HepG2 (cell line): ENCODE data around the gene SLC43A1. TPM values are rescaled to one million over a fixed set of nuclear protein-coding genes. Genes with fewer than 3 reads are reported as not detected.

Source experiments
- ATM ChIP-seq: fragments of 450-650 bp; IDR thresholded peaks from 2 replicates; pipeline ENCODE4 v1.7.1; 2017; ENCODE audit warnings: mild to moderate bottlenecking, borderline replicate concordance
- HMGA1 ChIP-seq: sonication (generic); formaldehyde crosslinking; conservative IDR thresholded peaks from 2 replicates; pipeline ENCODE4 v1.4.0; 2020; ENCODE audit warnings: missing genetic modification reagents
- ISL2 ChIP-seq: sonication (generic); formaldehyde crosslinking; IDR thresholded peaks from 2 replicates; pipeline ENCODE4 v1.5.0; 2020; ENCODE audit warnings: missing genetic modification reagents
- NCOA1 ChIP-seq: sonication (generic); formaldehyde crosslinking; IDR thresholded peaks from 2 replicates; pipeline ENCODE4 v1.9.0; 2021; ENCODE audit warnings: missing genetic modification reagents
- PITX1 ChIP-seq: sonication (generic); formaldehyde crosslinking; IDR thresholded peaks from 2 replicates; pipeline ENCODE4 v1.5.1; 2020; ENCODE audit warnings: mild to moderate bottlenecking, missing genetic modification reagents
- POLR2G ChIP-seq: fragments of 200-400 bp; formaldehyde crosslinking; IDR thresholded peaks from 2 replicates; pipeline ENCODE4 v1.6.1; 2018; ENCODE audit warnings: mild to moderate bottlenecking, low read depth, low read length, moderate library complexity
- RBM39 ChIP-seq: fragments of 200-400 bp; formaldehyde crosslinking; IDR thresholded peaks from one replicate; pipeline ENCODE4 v1.6.1; 2018; ENCODE audit warnings: antibody characterized with exemption, mild to moderate bottlenecking, low read depth, low read length; ENCODE audit not compliant: poor library complexity, severe bottlenecking
- RCOR2 ChIP-seq: IDR thresholded peaks from 2 replicates; pipeline ENCODE4 v1.6.1; 2016; ENCODE audit warnings: missing biosample characterization, missing genetic modification reagents
- RNF2 ChIP-seq: fragments of 450-650 bp; conservative IDR thresholded peaks from 2 replicates; pipeline ENCODE4 v1.6.1; 2016; ENCODE audit warnings: low read depth
- SIX4 ChIP-seq: sonication (generic); formaldehyde crosslinking; IDR thresholded peaks from 2 replicates; pipeline ENCODE4 v1.4.0; 2020; ENCODE audit warnings: missing genetic modification reagents
- TP53 ChIP-seq: sonication (generic); formaldehyde crosslinking; conservative IDR thresholded peaks from 2 replicates; pipeline ENCODE4 v1.4.0; 2020; ENCODE audit warnings: missing genetic modification reagents
- ZNF224 ChIP-seq: sonication (generic); formaldehyde crosslinking; IDR thresholded peaks from 2 replicates; pipeline ENCODE4 v1.5.0; 2020; ENCODE audit warnings: mild to moderate bottlenecking, missing genetic modification reagents
- ZNF558 ChIP-seq: sonication (generic); formaldehyde crosslinking; IDR thresholded peaks from 2 replicates; pipeline ENCODE4 v1.9.0; 2022; ENCODE audit warnings: mild to moderate bottlenecking, missing genetic modification reagents, borderline replicate concordance
- ZNF672 ChIP-seq: sonication (generic); formaldehyde crosslinking; IDR thresholded peaks from 2 replicates; pipeline ENCODE4 v1.8.1; 2022; ENCODE audit warnings: missing genetic modification reagents
- ZNF713 ChIP-seq: sonication (generic); formaldehyde crosslinking; IDR thresholded peaks from 2 replicates; pipeline ENCODE4 v1.4.0; 2020; ENCODE audit warnings: mild to moderate bottlenecking, missing genetic modification reagents
- ZNF761 ChIP-seq: sonication (generic); formaldehyde crosslinking; conservative IDR thresholded peaks from 2 replicates; pipeline ENCODE4 v1.4.0; 2020; ENCODE audit warnings: mild to moderate bottlenecking, missing genetic modification reagents
- polyA plus RNA-seq, 8 experiments: library from polyadenylated mRNA; depleted of rRNA in 3 of 8; stranded (reverse) in 7 of 8; unstranded in 1 of 8; fragments of >200 nt; fragmentation: Illumina TruSeq in 4 of 8; extraction: Trizol in 4 of 8; gene quantifications; 2 replicates each; pipeline versions ENCODE4 v1.2.1 to v1.2.3, GENCODE V29; 2011 to 2016; ENCODE audit warnings: low read depth in 4 of 8, missing spikeins in 1 of 8, mixed read lengths in 1 of 8; ENCODE audit not compliant: insufficient read depth in 1 of 8
- total RNA-seq, 5 experiments: library from RNA; depleted of rRNA; stranded (reverse); fragments of >200 nt; fragmentation: Illumina TruSeq; extraction: Trizol; gene quantifications; 2 replicates each; pipeline ENCODE4 v1.2.3, GENCODE V29; 2016; ENCODE audit warnings: low read depth in 1 of 5
- TF ChIP-seq, protein P1 (sequence below): sonication (generic); formaldehyde crosslinking; IDR thresholded peaks from 2 replicates; pipeline ENCODE4 v1.8.1; 2023; ENCODE audit warnings: missing genetic modification reagents, mild to moderate bottlenecking, borderline replicate concordance
- TF ChIP-seq, protein P2 (sequence below): sonication (generic); formaldehyde crosslinking; IDR thresholded peaks from 2 replicates; pipeline ENCODE4 v1.4.0; 2020; ENCODE audit warnings: mild to moderate bottlenecking, missing genetic modification reagents, borderline replicate concordance
- TF ChIP-seq, protein P3 (sequence below): sonication (generic); formaldehyde crosslinking; IDR thresholded peaks from 2 replicates; pipeline ENCODE4 v1.8.1; 2023; ENCODE audit warnings: mild to moderate bottlenecking, missing genetic modification reagents
- TF ChIP-seq, protein P4 (sequence below): IDR thresholded peaks from 2 replicates; pipeline ENCODE4 v1.6.1; 2016; ENCODE audit warnings: mild to moderate bottlenecking, missing biosample characterization, missing genetic modification reagents
- TF ChIP-seq, protein P5 (sequence below): sonication (generic); formaldehyde crosslinking; IDR thresholded peaks from 2 replicates; pipeline ENCODE4 v1.5.1; 2020; ENCODE audit warnings: missing genetic modification reagents, mild to moderate bottlenecking, borderline replicate concordance
- TF ChIP-seq, protein P6 (sequence below): sonication (generic); formaldehyde crosslinking; IDR thresholded peaks from 2 replicates; pipeline ENCODE4 v1.8.0; 2022; ENCODE audit warnings: low read depth, missing genetic modification reagents
- TF ChIP-seq, protein P7 (sequence below): sonication (generic); formaldehyde crosslinking; IDR thresholded peaks from 2 replicates; pipeline ENCODE4 v1.8.1; 2023; ENCODE audit warnings: mild to moderate bottlenecking, missing genetic modification reagents

Gene SLC43A1
- total and polyA plus RNA-seq, 2 of the 13 experiments (the other 11 are each of a cell fraction or from before 2014, with no cell fraction given) = 72.3 to 87.6 TPM

DNA sequence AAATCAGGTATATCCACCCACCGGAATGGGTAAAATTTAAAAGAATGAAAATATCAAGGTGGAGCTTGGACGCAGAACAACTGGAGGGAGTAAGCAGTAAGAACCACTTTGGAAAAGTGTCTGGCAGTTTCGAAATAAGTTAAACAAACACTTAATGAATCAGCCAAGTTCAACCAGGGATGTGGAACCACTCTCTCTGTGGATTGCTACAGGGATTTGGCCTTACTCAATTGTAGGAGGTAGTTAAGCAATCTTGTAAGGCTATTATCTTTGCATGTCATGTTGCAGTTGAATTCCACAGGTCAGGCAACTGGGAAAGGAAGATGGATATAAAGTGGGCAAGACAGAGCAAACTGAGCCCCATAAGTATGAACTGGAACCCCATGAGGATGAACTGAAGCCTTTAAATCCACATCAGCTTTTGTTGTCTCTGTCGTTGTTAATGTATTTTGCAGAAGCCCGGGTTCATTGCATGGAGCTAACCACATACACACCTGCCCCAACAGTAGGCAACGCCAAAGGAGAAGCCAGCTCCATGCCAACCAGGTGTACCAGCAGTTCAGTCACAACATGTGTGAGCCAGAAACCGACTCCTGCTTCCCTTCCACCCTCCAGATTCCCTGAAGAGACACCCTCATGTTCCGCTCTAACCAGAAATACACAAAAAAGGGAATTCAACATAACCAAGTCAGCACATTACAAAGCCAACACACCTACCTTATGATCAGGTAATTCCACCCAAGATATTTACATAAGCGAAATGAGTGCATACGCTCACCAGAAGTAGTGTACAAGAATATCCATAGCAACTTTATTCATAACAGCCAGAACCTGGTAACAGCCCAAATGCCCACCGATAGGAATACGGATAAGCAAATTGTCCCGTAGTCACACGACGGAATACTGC is 80.6 kb downstream of the SLC43A1 start (continued):
- TF ChIP-seq RBM39 (no peak), ZNF224 (no peak), ZNF761 (no peak), ATM (no peak), RNF2 (no peak), SIX4 (CRISPR knock-in tag) (no peak), PITX1 (peak; percentile 91), ZNF672 (CRISPR knock-in tag) (no peak), POLR2G (no peak), HMGA1 (CRISPR knock-in tag) (no peak), ZNF713 (CRISPR knock-in tag) (no peak), ISL2 (CRISPR knock-in tag) (peak; percentile 89), ZNF558 (CRISPR knock-in tag) (no peak), TP53 (CRISPR knock-in tag) (no peak), NCOA1 (CRISPR knock-in tag) (peak; percentile 56; the same call in 1 of the 2 replicates), RCOR2 (CRISPR knock-in tag) (peak; percentile 92)
- TF ChIP-seq, protein P1, sequence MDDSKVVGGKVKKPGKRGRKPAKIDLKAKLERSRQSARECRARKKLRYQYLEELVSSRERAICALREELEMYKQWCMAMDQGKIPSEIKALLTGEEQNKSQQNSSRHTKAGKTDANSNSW (CRISPR knock-in tag) = no peak
- TF ChIP-seq, protein P2, sequence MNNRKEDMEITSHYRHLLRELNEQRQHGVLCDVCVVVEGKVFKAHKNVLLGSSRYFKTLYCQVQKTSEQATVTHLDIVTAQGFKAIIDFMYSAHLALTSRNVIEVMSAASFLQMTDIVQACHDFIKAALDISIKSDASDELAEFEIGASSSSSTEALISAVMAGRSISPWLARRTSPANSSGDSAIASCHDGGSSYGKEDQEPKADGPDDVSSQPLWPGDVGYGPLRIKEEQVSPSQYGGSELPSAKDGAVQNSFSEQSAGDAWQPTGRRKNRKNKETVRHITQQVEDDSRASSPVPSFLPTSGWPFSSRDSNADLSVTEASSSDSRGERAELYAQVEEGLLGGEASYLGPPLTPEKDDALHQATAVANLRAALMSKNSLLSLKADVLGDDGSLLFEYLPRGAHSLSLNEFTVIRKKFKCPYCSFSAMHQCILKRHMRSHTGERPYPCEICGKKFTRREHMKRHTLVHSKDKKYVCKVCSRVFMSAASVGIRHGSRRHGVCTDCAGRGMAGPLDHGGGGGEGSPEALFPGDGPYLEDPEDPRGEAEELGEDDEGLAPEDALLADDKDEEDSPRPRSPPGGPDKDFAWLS (CRISPR knock-in tag) = no peak
- TF ChIP-seq, protein P3, sequence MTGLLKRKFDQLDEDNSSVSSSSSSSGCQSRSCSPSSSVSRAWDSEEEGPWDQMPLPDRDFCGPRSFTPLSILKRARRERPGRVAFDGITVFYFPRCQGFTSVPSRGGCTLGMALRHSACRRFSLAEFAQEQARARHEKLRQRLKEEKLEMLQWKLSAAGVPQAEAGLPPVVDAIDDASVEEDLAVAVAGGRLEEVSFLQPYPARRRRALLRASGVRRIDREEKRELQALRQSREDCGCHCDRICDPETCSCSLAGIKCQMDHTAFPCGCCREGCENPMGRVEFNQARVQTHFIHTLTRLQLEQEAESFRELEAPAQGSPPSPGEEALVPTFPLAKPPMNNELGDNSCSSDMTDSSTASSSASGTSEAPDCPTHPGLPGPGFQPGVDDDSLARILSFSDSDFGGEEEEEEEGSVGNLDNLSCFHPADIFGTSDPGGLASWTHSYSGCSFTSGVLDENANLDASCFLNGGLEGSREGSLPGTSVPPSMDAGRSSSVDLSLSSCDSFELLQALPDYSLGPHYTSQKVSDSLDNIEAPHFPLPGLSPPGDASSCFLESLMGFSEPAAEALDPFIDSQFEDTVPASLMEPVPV = no peak
- TF ChIP-seq, protein P4, sequence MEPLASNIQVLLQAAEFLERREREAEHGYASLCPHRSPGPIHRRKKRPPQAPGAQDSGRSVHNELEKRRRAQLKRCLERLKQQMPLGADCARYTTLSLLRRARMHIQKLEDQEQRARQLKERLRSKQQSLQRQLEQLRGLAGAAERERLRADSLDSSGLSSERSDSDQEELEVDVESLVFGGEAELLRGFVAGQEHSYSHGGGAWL (CRISPR knock-in tag) = no peak
- TF ChIP-seq, protein P5, sequence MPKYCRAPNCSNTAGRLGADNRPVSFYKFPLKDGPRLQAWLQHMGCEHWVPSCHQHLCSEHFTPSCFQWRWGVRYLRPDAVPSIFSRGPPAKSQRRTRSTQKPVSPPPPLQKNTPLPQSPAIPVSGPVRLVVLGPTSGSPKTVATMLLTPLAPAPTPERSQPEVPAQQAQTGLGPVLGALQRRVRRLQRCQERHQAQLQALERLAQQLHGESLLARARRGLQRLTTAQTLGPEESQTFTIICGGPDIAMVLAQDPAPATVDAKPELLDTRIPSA = no peak
- TF ChIP-seq, protein P6, sequence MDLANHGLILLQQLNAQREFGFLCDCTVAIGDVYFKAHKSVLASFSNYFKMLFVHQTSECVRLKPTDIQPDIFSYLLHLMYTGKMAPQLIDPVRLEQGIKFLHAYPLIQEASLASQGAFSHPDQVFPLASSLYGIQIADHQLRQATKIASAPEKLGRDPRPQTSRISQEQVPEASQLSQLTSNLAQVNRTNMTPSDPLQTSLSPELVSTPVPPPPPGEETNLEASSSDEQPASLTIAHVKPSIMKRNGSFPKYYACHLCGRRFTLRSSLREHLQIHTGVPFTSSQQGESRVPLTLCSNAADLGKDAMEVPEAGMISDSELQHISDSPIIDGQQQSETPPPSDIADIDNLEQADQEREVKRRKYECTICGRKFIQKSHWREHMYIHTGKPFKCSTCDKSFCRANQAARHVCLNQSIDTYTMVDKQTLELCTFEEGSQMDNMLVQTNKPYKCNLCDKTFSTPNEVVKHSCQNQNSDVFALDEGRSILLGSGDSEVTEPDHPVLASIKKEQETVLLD (CRISPR knock-in tag) = no peak
- TF ChIP-seq, protein P7, sequence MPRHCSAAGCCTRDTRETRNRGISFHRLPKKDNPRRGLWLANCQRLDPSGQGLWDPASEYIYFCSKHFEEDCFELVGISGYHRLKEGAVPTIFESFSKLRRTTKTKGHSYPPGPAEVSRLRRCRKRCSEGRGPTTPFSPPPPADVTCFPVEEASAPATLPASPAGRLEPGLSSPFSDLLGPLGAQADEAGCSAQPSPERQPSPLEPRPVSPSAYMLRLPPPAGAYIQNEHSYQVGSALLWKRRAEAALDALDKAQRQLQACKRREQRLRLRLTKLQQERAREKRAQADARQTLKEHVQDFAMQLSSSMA = no peak
